Large intestine (tissue), 3 donors: ENCODE data around the gene RNF40. TPM values are rescaled to one million over a fixed set of nuclear protein-coding genes. Genes with fewer than 3 reads are reported as not detected.

ENCODE experiments used
- DNase-seq, 2 donors: peaks; one replicate each; pipeline versions ENCODE4 v3.0.0 to v3.0.0-alpha.2; 2013
- H3K27ac ChIP-seq: one replicate; pipeline ENCODE4 v1.5.1; 2013; ENCODE audit warnings: low read length
- H3K27me3 ChIP-seq: 2 replicates; pipeline ENCODE4 v1.6.1; 2013; ENCODE audit warnings: low read length; ENCODE audit not compliant: control insufficient read depth, insufficient read depth
- H3K36me3 ChIP-seq: 2 replicates; pipeline ENCODE4 v1.6.1; 2013; ENCODE audit warnings: low read length; ENCODE audit not compliant: control insufficient read depth, insufficient read depth
- H3K4me1 ChIP-seq: one replicate; pipeline ENCODE4 v1.6.1; 2013; ENCODE audit warnings: low read length; ENCODE audit not compliant: control insufficient read depth, insufficient read depth
- H3K4me3 ChIP-seq: one replicate; pipeline ENCODE4 v1.5.1; 2013; ENCODE audit warnings: low read length
- H3K9me3 ChIP-seq: one replicate; pipeline ENCODE4 v1.6.1; 2013; ENCODE audit warnings: mild to moderate bottlenecking, low read depth, low read length, moderate library complexity; ENCODE audit not compliant: control insufficient read depth
- WGBS: methylation state at CpG from one replicate; pipeline ENCODE4 v1.1.5; 2013; ENCODE audit warnings: low lambda C conversion rate; ENCODE audit not compliant: insufficient coverage; 5-methylcytosine and 5-hydroxymethylcytosine counted together
- polyA plus RNA-seq: library from polyadenylated mRNA; unstranded; fragments of 120-200 nt; gene quantifications from one replicate; pipeline ENCODE4 v1.2.1, GENCODE V29; 2013

RNF40 gene
- polyA plus RNA-seq, 1 donor, result 84.5 TPM

DNA sequence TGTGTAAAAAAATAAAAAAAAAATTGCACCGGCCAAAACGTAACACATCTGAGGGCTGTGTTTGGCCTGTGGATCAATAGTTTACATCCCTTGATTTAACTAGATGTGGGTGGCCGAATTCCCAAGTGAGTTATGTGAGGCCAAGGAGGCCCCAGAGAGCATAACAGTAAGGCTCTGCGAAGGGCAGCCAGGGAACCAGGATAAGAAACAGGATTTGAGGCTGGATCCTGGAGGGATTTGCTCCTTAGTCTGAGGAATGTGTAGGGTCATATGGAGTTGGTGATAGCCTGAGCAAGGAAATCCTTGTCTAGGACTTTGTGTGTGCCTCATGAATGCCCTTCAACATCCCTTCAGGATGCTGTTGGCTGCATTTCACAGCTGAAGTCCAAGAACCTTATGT lies 11.9 kb upstream of the RNF40 start:
- WGBS, result 100% methylated on average over 1 of the region's 4 CpGs
- no peak overlapping the region for H3K27ac ChIP-seq
- no peak overlapping the region for H3K4me3 ChIP-seq
- H3K27me3 ChIP-seq, result no peaks in the 10 kb centered on the region
- no peak for DNase-seq
- H3K4me1 ChIP-seq, result peaks cover 5% of the 10 kb centered on the region
- H3K36me3 ChIP-seq, result peaks cover 38% of the 10 kb centered on the region
- H3K9me3 ChIP-seq, result no peaks in the 10 kb centered on the region

DNA sequence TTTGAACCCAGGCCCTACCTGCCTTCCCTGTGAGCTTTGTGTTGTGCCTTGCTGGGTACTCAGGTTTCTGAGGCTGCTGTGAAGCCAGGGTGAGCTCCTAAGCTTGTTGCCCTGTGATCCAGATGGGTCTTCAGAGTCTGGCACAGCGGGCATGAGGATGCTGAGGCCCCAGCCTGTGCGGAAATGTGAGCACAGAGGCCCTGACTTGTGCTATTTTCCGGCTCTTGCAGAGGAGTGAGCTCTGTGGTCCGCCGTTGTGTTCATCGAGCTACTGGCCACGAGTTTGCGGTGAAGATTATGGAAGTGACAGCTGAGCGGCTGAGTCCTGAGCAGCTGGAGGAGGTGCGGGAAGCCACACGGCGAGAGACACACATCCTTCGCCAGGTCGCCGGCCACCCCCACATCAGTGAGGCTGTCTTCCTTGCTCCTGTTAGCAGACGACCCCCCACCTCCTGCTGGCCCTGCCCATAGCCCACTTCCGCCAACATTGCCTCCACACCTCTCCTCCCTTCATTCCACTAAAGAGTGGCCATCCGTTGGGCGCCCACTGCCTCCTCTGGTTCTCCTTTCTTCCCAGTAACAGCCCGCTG lies 11.2 kb upstream of the RNF40 start:
- no peaks in the 10 kb centered on the region for H3K9me3 ChIP-seq
- peaks cover 5% of the 10 kb centered on the region for H3K4me1 ChIP-seq
- no peak overlapping the region for H3K27ac ChIP-seq
- H3K4me3 ChIP-seq, result no peak overlapping the region
- WGBS, result no CpG with 5 or more reads among the region's 20 CpGs
- H3K27me3 ChIP-seq, result no peaks in the 10 kb centered on the region
- peaks cover 40% of the 10 kb centered on the region for H3K36me3 ChIP-seq
- no peak for DNase-seq

DNA sequence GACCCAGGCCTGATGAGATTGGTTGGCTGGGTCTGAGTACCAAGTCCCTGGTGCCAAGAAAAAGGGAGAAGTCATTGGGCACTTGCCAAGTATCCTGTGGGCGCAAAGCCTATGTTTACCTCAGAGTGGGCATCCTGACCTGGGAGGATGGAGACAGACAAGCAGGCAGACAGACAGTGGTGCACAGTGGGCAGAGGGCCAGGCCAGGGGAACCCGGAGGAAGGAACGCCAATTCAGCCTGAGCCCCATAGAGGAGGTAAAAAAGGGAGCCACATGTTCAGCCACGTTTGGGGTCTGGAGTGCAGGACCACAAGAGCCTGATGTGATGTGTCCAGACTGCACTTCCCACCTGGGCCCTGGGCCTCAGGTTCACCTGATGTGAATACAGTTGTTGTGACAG lies 8.5 kb upstream of the RNF40 start:
- no peaks in the 10 kb centered on the region for H3K4me1 ChIP-seq
- H3K27me3 ChIP-seq, result no peaks in the 10 kb centered on the region
- no peak overlapping the region for H3K27ac ChIP-seq
- no peak for DNase-seq
- H3K9me3 ChIP-seq, result no peaks in the 10 kb centered on the region
- no peak overlapping the region for H3K4me3 ChIP-seq
- no CpG with 5 or more reads among the region's 4 CpGs for WGBS
- H3K36me3 ChIP-seq, result peaks cover 59% of the 10 kb centered on the region

DNA sequence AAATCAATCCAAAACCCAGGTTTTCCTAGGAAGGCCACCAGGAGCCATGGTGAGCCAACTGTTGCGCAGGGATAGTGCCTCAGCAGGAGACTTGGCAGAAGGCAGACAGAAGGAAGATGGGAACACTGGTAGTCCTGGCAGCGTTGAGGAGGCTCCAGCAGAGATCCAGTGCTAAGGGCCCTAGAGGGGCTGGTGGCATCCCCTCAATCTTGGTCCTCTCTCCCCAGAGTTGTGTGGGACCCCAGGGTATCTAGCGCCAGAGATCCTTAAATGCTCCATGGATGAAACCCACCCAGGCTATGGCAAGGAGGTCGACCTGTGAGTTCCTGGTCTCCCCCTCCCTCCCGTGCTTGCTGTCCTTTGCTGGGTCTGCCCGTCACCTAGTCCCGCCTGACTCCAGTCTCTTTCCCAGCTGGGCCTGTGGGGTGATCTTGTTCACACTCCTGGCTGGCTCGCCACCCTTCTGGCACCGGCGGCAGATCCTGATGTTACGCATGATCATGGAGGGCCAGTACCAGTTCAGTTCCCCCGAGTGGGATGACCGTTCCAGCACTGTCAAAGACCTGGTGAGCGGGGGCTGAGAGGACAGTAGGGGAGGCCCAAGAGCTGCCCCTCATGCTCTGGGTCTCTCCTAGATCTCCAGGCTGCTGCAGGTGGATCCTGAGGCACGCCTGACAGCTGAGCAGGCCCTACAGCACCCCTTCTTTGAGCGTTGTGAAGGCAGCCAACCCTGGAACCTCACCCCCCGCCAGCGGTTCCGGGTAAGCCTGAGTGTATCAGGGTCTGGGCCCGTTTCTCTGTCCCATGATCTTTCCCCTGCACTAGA lies 6.0 kb upstream of the RNF40 start:
- no peak for DNase-seq
- Histone ChIP-seq H3K4me3 (no peak overlapping the region), H3K36me3 (peaks cover 59% of the 10 kb centered on the region), H3K27ac (no peak overlapping the region), H3K27me3 (no peaks in the 10 kb centered on the region), H3K4me1 (peaks cover 4% of the 10 kb centered on the region), H3K9me3 (no peaks in the 10 kb centered on the region)
- no CpG with 5 or more reads among the region's 20 CpGs for WGBS

DNA sequence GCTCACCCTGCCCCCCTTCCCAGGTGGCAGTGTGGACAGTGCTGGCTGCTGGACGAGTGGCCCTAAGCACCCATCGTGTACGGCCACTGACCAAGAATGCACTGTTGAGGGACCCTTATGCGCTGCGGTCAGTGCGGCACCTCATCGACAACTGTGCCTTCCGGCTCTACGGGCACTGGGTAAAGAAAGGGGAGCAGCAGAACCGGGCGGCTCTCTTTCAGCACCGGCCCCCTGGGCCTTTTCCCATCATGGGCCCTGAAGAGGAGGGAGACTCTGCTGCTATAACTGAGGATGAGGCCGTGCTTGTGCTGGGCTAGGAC lies 5.4 kb upstream of the RNF40 start:
- H3K36me3 ChIP-seq, result peaks cover 54% of the 10 kb centered on the region
- WGBS, result no CpG with 5 or more reads among the region's 13 CpGs

DNA sequence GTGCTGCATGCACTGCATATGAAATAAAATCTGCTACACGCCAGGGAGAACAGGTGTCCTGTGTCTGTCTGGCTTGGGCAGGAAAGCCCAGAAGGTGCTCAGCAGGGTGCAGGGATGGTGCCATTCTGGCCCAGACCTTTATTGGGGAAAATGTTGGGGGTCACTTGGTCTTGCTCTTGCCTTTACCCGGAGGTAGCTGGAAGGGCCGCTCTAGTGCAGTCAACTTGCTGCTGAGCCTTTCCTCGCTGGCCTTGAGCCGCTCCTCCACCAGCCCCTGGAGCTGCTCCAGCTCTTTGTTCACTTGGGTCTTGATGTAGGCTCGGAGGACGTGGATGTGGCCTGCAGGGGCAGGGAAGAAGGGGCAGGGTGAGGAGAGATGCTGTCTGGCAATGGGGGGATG lies 4.8 kb upstream of the RNF40 start:
- no peaks in the 10 kb centered on the region for H3K27me3 ChIP-seq
- no peak for DNase-seq
- peaks cover 52% of the 10 kb centered on the region for H3K36me3 ChIP-seq
- peaks cover 4% of the 10 kb centered on the region for H3K4me1 ChIP-seq
- WGBS, result no CpG with 5 or more reads among the region's 7 CpGs
- no peak overlapping the region for H3K4me3 ChIP-seq
- no peaks in the 10 kb centered on the region for H3K9me3 ChIP-seq
- H3K27ac ChIP-seq, result no peak overlapping the region

More for the DNA sequence above, 5.4 kb upstream of the RNF40 start:
- DNase-seq, result no peak
- Histone ChIP-seq H3K27ac (no peak overlapping the region), H3K4me1 (peaks cover 4% of the 10 kb centered on the region), H3K9me3 (no peaks in the 10 kb centered on the region), H3K4me3 (no peak overlapping the region), H3K27me3 (no peaks in the 10 kb centered on the region)

DNA sequence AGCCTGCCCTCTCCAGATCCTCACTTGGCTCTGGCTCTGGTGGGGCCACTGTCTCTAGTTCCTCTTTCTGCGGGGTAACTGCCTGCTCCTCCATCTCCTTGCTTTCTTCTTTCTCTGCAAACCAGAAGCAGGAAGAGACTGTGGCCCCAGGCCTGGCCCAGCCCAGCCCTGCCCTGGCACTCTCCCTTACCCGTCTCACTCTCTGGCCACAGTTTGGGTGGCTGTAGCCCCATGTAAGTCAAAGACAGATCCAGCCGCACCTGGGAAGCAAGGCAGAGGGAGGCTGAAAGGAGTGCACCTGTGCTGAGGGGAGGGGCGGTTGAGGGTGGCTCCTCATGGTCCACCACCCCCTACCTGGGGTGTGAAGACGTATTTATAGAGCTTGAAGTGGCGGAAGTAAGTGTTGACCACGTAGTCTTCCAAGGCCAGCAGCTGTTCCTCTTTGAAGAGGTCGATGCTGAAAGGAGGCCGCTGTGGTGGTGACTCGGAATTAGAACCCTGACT lies 3.1 kb upstream of the RNF40 start:
- WGBS, result no CpG with 5 or more reads among the region's 10 CpGs
- H3K27me3 ChIP-seq, result no peaks in the 10 kb centered on the region
- peaks cover 13% of the 10 kb centered on the region for H3K4me1 ChIP-seq
- H3K27ac ChIP-seq, result no peak overlapping the region
- no peaks in the 10 kb centered on the region for H3K9me3 ChIP-seq
- no peak overlapping the region for H3K4me3 ChIP-seq
- DNase-seq, result no peak
- peaks cover 48% of the 10 kb centered on the region for H3K36me3 ChIP-seq

DNA sequence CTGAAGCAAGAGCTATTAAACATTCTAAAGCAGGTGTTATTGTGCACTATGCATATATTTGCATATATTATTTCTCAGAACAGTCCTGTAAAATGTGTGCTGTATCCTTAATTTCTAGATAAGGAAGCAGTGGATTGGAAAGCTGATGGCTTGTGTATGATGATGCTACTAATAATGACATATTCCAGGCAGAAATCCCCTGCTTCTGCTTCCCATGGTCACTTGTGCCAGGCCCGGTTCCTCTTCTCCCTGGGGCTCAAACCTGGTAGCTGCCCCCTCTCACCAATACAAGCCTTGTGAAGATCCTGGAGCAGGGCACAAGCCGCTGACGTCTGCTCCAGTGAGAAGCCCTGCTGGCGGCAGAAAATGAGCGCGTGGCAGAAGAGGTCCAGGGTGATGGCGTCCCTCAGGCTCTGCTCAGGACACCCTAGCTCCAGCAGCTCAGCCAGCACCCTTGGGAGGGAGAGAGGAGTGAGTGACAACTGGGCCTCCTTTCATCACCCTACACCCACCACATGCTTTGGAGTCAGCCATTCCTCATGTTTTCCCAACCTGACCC lies 2.0 kb upstream of the RNF40 start:
- Histone ChIP-seq H3K36me3 (peaks cover 49% of the 10 kb centered on the region), H3K27me3 (no peaks in the 10 kb centered on the region), H3K27ac (no peak overlapping the region)

DNA sequence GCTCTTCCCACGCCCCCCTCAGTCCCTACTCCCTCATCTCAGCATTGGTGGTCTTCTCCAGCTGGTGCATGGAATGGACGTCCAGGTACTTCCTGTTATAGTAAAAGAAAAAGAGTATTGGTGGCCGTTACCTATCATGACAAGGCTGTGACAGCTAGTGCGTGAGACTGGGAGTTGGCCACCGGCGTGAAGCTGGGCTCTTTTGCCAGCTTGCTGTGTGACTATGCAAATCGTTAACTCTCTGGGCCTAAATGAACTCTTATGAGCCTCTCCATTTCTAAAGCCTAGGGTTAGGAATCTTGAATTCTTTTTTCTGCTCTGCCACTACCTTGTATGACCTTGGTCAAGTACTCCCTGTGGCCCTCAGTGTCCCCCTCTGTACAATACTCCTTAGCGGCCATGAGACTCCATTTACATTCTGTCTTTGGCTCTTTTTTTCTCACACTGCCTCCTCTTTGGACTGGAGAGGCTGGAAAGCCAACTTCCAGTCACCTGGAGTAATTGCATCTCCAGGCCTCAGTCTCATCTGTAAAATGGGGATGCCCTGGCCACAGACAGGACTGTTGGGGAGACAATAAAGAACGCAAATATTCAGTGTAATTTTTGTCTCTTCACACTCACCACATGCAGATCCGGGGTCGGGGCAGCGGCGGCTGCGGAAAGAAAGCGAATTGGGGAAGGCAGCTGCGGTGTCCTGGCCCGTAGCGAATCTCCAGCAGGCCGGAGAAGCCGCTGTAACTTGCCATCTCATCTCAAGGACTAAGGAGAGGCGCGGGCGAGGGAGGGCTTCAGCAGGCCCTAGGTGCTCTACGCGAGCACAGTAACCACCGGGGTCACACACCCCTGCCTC lies 1.3 kb upstream of the RNF40 start:
- Histone ChIP-seq H3K4me1 (peaks cover 13% of the 10 kb centered on the region), H3K27ac (no peak overlapping the region), H3K27me3 (no peaks in the 10 kb centered on the region), H3K9me3 (no peaks in the 10 kb centered on the region), H3K4me3 (peak overlapping the region; percentile 98), H3K36me3 (peaks cover 52% of the 10 kb centered on the region)
- 86% methylated on average over 2 of the region's 26 CpGs for WGBS
- DNase-seq, result no peak

More for the DNA sequence above, 2.0 kb upstream of the RNF40 start:
- H3K9me3 ChIP-seq, result no peaks in the 10 kb centered on the region
- DNase-seq, result no peak
- WGBS, result no CpG with 5 or more reads among the region's 7 CpGs
- H3K4me3 ChIP-seq, result no peak overlapping the region
- peaks cover 13% of the 10 kb centered on the region for H3K4me1 ChIP-seq

DNA sequence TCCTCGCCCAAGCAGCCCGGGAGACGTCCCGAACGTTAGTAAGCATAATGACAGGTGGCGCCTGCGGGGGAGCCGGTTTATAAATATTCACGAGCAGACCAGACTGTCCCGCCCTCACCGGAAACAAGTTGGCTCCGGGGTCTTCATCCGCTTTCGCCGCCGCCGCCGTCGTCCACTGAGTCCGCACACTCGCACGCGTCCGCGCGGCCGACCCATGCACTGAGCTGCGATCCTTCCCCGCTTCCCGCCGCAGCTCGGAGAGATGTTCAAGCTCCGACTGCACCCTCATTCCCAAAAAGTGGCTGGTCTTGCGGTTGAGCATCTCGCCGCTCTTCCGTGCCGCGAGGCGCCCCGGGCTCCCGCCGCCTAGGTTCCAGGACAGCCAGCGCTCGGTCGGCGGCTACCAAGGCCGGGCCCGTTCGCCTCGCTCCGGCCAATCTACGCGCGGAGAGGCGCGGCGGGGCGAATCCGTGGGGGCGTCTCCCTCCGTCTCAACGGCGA lies 645 bp upstream of the RNF40 start:
- Histone ChIP-seq H3K4me1 (peaks cover 13% of the 10 kb centered on the region), H3K36me3 (peaks cover 53% of the 10 kb centered on the region), H3K27ac (no peak overlapping the region), H3K4me3 (peak overlapping the region; percentile 98), H3K27me3 (no peaks in the 10 kb centered on the region), H3K9me3 (no peaks in the 10 kb centered on the region)
- WGBS, result no CpG with 5 or more reads among the region's 64 CpGs
- no peak for DNase-seq
